Skeletal muscle tissue (tissue), 4 donors: ENCODE data around the gene OR6N1. TPM values are rescaled to one million over a fixed set of nuclear protein-coding genes. Genes with fewer than 3 reads are reported as not detected.

Experiments
- H3K27ac ChIP-seq: one replicate; pipeline ENCODE4 v1.7.0; 2013; ENCODE audit warnings: mild to moderate bottlenecking, low read depth, low read length, inconsistent platforms
- H3K27me3 ChIP-seq, 3 donors: one replicate each; pipeline ENCODE4 v1.7.0; 2013; ENCODE audit warnings: low read length in 3 of 3; ENCODE audit not compliant: control insufficient read depth in 3 of 3, insufficient read depth in 3 of 3
- H3K36me3 ChIP-seq, 3 donors: one replicate each; pipeline ENCODE4 v1.7.0; 2013; ENCODE audit warnings: low read length in 3 of 3; ENCODE audit not compliant: control insufficient read depth in 3 of 3, insufficient read depth in 3 of 3
- H3K4me1 ChIP-seq, 3 donors: one replicate each; pipeline ENCODE4 v1.7.0; 2013; ENCODE audit warnings: low read length in 3 of 3, mild to moderate bottlenecking in 3 of 3; ENCODE audit not compliant: control insufficient read depth in 3 of 3, insufficient read depth in 3 of 3
- H3K4me3 ChIP-seq, 3 donors: one replicate each; pipeline ENCODE4 v1.7.0; 2013; ENCODE audit warnings: low read length in 3 of 3
- H3K9ac ChIP-seq, 3 donors: one replicate each; pipeline ENCODE4 v1.7.0; 2013; ENCODE audit warnings: low read length in 3 of 3, mild to moderate bottlenecking in 3 of 3, moderate library complexity in 2 of 3, low read depth in 1 of 3
- H3K9me3 ChIP-seq, 3 donors: one replicate each; pipeline ENCODE4 v1.7.0; 2013; ENCODE audit warnings: low read length in 3 of 3; ENCODE audit not compliant: control insufficient read depth in 3 of 3
- total RNA-seq: library from RNA; depleted of rRNA; stranded (reverse); fragments of >200 nt; gene quantifications from one replicate; pipeline ENCODE4 v1.2.3, GENCODE V29; 2014
- donor health status: Osteomylitis.

The OR6N1 gene
- total RNA-seq, result not detected

DNA sequence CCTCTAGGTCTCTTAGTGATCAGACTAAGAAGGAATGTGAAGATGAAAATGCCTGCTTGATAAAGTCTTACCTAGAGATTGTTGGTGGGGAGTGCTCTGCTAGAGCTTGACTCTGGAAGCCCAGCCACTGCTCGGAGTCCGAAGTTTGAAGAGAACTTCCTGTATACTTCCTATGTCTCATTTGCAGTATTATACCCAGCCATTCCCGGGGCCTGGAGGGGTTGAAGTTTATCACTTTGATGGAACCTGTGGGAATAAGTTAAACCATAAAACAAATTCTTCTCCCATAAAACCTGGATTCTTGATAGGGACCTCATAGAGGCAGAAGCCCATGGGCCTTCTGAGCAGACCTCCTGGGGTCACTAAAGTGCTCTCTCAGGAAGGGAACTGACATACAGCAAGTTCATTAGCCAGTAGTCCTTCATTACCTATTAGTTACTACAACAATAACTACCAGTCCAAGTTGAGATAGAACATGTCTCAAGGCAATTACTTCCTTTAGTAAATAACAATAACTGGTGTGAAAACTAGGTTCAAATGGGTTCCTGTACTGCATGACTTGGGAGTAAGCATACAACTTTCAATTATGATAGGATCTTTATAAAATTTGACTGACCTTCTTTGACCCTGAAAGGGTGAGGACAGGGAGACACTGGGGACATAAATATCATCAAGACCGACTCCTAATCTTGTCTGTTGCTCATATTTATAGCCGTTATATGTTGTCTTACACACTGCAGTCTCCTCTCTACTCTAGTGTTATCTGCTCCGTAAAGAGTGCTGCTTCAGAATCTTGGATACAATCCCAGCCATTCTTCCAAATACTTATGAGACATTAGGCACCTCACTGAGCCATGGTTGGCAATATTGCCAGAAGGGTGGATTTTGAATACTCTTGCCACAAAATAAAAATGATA, at the start of gene OR6N1:
Gene OR6N1 (minus strand): TSS at position 246 of the 917 bp plus-strand sequence. CDS start 5,513 bp downstream, outside the sequence.
- Histone ChIP-seq H3K4me3 (no peak within 1 kb of the TSS), H3K9me3 (no peaks in the 10 kb centered on the region), H3K27ac (no peak within 1 kb of the TSS), H3K27me3 (no peaks in the 10 kb centered on the region), H3K4me1 (no peaks in the 10 kb centered on the region), H3K36me3 (no peaks in the 10 kb centered on the region), H3K9ac (no peak within 1 kb of the TSS)

DNA sequence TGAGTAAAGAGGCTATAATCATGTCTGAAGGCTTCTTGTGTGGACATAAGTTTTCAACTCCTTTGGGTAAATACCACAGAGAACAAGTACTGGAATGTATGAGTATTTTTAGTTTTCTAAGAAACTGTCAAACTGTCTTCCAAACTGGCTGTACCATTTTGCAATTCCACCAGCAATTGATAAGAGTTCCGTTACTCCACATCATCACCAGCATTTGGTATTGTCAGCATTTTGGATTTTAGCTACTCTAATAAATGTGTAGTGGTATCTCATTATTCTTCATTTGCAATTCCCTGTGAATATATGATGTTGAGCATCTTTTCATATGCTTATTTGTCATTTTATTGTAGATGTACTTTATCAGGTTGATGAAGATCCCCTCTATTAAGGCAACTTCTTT, 49.7 kb upstream of the OR6N1 start:
- no peaks in the 10 kb centered on the region for H3K36me3 ChIP-seq
- H3K27me3 ChIP-seq, result no peaks in the 10 kb centered on the region
- no peak overlapping the region for H3K27ac ChIP-seq
- no peaks in the 10 kb centered on the region for H3K4me1 ChIP-seq
- no peak overlapping the region for H3K4me3 ChIP-seq
- H3K9ac ChIP-seq, result no peak overlapping the region
- no peaks in the 10 kb centered on the region for H3K9me3 ChIP-seq

- Histone ChIP-seq H3K4me1 (no peaks in the 10 kb centered on the region), H3K36me3 (no peaks in the 10 kb centered on the region), H3K9me3 (no peaks in the 10 kb centered on the region), H3K27me3 (no peaks in the 10 kb centered on the region), H3K9ac (no peak overlapping the region), H3K27ac (no peak overlapping the region), H3K4me3 (no peak overlapping the region)
Observed at GRCh38 chr1:158819461-158820443, 47.8 kb upstream of the OR6N1 start.

- Histone ChIP-seq H3K27me3 (no peaks in the 10 kb centered on the region), H3K9me3 (no peaks in the 10 kb centered on the region), H3K9ac (no peak overlapping the region), H3K36me3 (no peaks in the 10 kb centered on the region), H3K27ac (no peak overlapping the region), H3K4me3 (no peak overlapping the region), H3K4me1 (no peaks in the 10 kb centered on the region)
Observed at GRCh38 chr1:158818975-158819431, 47.0 kb upstream of the OR6N1 start.

GRCh38 chr1:158818560-158818959, 46.6 kb upstream of the OR6N1 start:
- Histone ChIP-seq H3K27me3 (no peaks in the 10 kb centered on the region), H3K27ac (no peak overlapping the region)

GRCh38 chr1:158814970-158815369, 43.0 kb upstream of the OR6N1 start:
- Histone ChIP-seq H3K9ac (no peak overlapping the region), H3K9me3 (no peaks in the 10 kb centered on the region), H3K4me3 (no peak overlapping the region), H3K4me1 (no peaks in the 10 kb centered on the region), H3K27ac (no peak overlapping the region), H3K27me3 (no peaks in the 10 kb centered on the region), H3K36me3 (no peaks in the 10 kb centered on the region)

More at GRCh38 chr1:158818560-158818959, 46.6 kb upstream of the OR6N1 start:
- Histone ChIP-seq H3K9ac (no peak overlapping the region), H3K36me3 (no peaks in the 10 kb centered on the region), H3K9me3 (no peaks in the 10 kb centered on the region), H3K4me1 (no peaks in the 10 kb centered on the region), H3K4me3 (no peak overlapping the region)

DNA sequence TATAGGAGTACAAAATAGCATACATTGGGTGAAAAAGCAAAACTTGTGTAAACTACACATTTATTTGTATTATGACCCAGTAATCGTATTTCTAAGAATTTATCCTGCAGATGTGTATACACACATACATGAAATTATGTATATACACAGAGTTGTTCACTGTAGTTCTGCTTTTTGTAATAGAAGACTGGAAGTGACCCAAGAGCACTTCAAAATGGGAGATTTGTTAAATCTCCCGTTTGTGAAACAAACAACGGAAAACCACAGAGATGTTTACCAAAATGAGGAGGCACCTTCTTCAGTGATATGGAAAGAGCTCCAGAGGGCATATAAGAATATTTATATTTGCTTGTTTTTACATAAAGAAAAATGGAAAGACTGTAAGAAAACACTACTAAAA, 41.2 kb upstream of the OR6N1 start:
- H3K4me3 ChIP-seq, result no peak overlapping the region
- no peaks in the 10 kb centered on the region for H3K27me3 ChIP-seq
- no peaks in the 10 kb centered on the region for H3K9me3 ChIP-seq
- no peak overlapping the region for H3K9ac ChIP-seq
- no peaks in the 10 kb centered on the region for H3K36me3 ChIP-seq
- H3K27ac ChIP-seq, result no peak overlapping the region
- peaks cover 0 to 6% (median 0%) of the 10 kb centered on the region in 3 donors for H3K4me1 ChIP-seq

DNA sequence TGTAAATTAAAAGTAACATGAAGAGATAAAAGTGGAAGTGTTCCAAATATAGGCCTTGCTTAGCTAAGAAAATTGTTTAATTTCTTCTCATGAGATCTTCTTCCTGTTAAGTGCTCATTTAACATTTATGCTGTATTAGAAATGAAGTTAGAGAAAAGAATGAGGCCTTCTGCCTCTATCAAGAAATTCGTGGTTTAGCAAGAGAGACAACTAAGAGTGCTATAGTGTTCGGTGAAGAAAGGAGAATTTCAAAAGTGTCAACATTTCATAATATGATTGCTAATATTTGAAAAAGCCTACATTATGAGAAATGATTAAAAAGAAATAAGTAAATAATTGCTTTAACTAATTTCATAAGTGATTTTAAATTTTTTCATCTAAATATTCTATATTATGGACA, 40.3 kb upstream of the OR6N1 start:
- Histone ChIP-seq H3K27ac (no peak overlapping the region), H3K4me1 (peaks cover 0 to 6% (median 0%) of the 10 kb centered on the region in 3 donors), H3K27me3 (no peaks in the 10 kb centered on the region), H3K4me3 (no peak overlapping the region), H3K36me3 (no peaks in the 10 kb centered on the region), H3K9ac (no peak overlapping the region), H3K9me3 (no peaks in the 10 kb centered on the region)

DNA sequence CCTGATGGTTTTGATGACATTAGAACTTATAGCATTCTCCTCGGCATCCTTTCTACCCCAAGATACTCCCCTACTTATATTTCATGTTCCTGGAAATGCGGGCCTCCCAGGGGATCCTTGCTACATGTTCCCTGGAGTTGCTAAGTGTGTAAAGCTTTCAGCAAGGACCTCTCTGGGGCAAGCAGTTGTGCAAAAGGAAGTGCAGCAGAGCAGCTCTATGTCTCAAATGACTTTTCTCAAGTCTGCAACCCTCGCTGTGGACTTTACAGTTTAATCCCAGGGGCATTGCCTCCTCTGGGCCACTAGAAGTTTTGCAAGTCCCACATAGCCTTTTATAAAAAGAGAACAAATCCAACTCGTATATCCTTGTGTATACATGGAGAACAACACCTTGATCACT, 38.3 kb upstream of the OR6N1 start:
- Histone ChIP-seq H3K9ac (no peak overlapping the region), H3K4me3 (no peak overlapping the region), H3K27me3 (no peaks in the 10 kb centered on the region), H3K27ac (no peak overlapping the region), H3K9me3 (no peaks in the 10 kb centered on the region), H3K36me3 (no peaks in the 10 kb centered on the region), H3K4me1 (peaks cover 0 to 6% (median 0%) of the 10 kb centered on the region in 3 donors)
